Measurements from ENCODE around the gene ARHGAP25.

DNA sequence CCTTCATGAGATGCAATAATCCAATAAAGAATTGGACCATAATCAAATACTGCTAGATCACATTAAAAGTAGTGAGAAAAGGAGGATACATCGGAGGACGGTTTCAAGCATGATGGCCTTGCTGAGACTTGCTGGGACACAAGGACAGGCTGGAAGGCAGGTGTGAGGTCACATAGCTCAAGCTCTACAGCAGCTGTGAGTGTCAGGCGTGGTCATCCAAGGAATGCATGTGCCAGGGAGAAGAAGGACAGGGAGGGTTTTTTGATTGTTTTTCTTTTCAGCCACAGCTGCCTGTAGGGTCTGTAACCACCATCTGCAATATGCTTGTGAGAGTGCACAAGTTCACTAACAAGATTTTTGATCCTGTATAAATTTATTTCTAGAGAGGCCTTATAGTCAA is 79.0 kb downstream of the ARHGAP25 start:
- TF ChIP-seq, protein P1, sequence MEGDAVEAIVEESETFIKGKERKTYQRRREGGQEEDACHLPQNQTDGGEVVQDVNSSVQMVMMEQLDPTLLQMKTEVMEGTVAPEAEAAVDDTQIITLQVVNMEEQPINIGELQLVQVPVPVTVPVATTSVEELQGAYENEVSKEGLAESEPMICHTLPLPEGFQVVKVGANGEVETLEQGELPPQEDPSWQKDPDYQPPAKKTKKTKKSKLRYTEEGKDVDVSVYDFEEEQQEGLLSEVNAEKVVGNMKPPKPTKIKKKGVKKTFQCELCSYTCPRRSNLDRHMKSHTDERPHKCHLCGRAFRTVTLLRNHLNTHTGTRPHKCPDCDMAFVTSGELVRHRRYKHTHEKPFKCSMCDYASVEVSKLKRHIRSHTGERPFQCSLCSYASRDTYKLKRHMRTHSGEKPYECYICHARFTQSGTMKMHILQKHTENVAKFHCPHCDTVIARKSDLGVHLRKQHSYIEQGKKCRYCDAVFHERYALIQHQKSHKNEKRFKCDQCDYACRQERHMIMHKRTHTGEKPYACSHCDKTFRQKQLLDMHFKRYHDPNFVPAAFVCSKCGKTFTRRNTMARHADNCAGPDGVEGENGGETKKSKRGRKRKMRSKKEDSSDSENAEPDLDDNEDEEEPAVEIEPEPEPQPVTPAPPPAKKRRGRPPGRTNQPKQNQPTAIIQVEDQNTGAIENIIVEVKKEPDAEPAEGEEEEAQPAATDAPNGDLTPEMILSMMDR (IDR thresholded peaks at IDR 0.05; ENCODE audit: low read depth, low read length, poor library complexity, severe bottlenecking): no peak
- TF ChIP-seq EZH2phosphoT487 (IDR thresholded peaks at IDR 0.05; ENCODE audit: borderline replicate concordance, low read length): no peak
